Neural crest cell (in vitro differentiated cells): ENCODE measurements around the gene USP49. TPM values are rescaled to one million over a fixed set of nuclear protein-coding genes. Genes with fewer than 3 reads are reported as not detected.

Experiments used
- DNase-seq: peaks from one replicate; pipeline ENCODE4 v3.0.0; 2021; ENCODE audit warnings: low read depth, mixed read lengths, low spot score
- H3K27ac Mint-ChIP-seq: one replicate; pipeline ENCODE4 v1.8.0; 2021; ENCODE audit warnings: mild to moderate bottlenecking, mixed read lengths; ENCODE audit not compliant: unreplicated experiment
- H3K27me3 Mint-ChIP-seq: 2 replicates; pipeline ENCODE4 v1.8.0; 2021; ENCODE audit warnings: low read depth, mild to moderate bottlenecking, mixed read lengths
- H3K36me3 Mint-ChIP-seq: 2 replicates; pipeline ENCODE4 v1.8.0; 2021; ENCODE audit warnings: low read depth, mild to moderate bottlenecking, mixed read lengths
- H3K4me1 Mint-ChIP-seq: 2 replicates; pipeline ENCODE4 v1.8.0; 2021; ENCODE audit warnings: mixed read lengths
- H3K4me3 Mint-ChIP-seq: one replicate; pipeline ENCODE4 v1.8.0; 2021; ENCODE audit warnings: mild to moderate bottlenecking, mixed read lengths
- H3K9me3 Mint-ChIP-seq: 2 replicates; pipeline ENCODE4 v1.8.0; 2021; ENCODE audit warnings: mixed read lengths
- total RNA-seq: library from RNA; stranded (reverse); gene quantifications from 2 replicates; pipeline ENCODE4 v1.2.1, GENCODE V29; 2021
- TF ChIP-seq, protein P1 (sequence below): fragments of 200-600 bp; sonication (generic); conservative IDR thresholded peaks from 2 replicates; pipeline ENCODE4 v1.5.0; 2021; ENCODE audit warnings: antibody characterized with exemption, mild to moderate bottlenecking

Gene USP49
- total RNA-seq, 1 donor from 2014 or later = 25.1 TPM

- Mint-ChIP-seq H3K4me1 (peaks cover 31% of the 10 kb centered on the region), H3K9me3 (no peaks in the 10 kb centered on the region), H3K4me3 (peak overlapping the region; percentile 81), H3K27ac (no peak overlapping the region), H3K27me3 (peaks cover 13% of the 10 kb centered on the region), H3K36me3 (peaks cover 6% of the 10 kb centered on the region)
- TF ChIP-seq, protein P1, sequence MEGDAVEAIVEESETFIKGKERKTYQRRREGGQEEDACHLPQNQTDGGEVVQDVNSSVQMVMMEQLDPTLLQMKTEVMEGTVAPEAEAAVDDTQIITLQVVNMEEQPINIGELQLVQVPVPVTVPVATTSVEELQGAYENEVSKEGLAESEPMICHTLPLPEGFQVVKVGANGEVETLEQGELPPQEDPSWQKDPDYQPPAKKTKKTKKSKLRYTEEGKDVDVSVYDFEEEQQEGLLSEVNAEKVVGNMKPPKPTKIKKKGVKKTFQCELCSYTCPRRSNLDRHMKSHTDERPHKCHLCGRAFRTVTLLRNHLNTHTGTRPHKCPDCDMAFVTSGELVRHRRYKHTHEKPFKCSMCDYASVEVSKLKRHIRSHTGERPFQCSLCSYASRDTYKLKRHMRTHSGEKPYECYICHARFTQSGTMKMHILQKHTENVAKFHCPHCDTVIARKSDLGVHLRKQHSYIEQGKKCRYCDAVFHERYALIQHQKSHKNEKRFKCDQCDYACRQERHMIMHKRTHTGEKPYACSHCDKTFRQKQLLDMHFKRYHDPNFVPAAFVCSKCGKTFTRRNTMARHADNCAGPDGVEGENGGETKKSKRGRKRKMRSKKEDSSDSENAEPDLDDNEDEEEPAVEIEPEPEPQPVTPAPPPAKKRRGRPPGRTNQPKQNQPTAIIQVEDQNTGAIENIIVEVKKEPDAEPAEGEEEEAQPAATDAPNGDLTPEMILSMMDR = no peak
- DNase-seq = no peak
These were observed 110.5 kb downstream of the USP49 start for GRCh38 chr6:41784581-41785171.

- Mint-ChIP-seq H3K27me3 (peaks cover 13% of the 10 kb centered on the region), H3K27ac (no peak overlapping the region)
These were observed 111.9 kb downstream of the USP49 start for GRCh38 chr6:41783106-41783780.

GRCh38 chr6:41781366-41781730, 113.8 kb downstream of the USP49 start:
- H3K27me3 Mint-ChIP-seq = peaks cover 6% of the 10 kb centered on the region
- H3K27ac Mint-ChIP-seq = peak overlapping the region; percentile 8
- H3K9me3 Mint-ChIP-seq = no peaks in the 10 kb centered on the region
- no peaks in the 10 kb centered on the region for H3K36me3 Mint-ChIP-seq
- DNase-seq = no peak
- H3K4me1 Mint-ChIP-seq = peaks cover 23% of the 10 kb centered on the region
- TF ChIP-seq, protein P1 = no peak
- peak overlapping the region; percentile 85 for H3K4me3 Mint-ChIP-seq

More at GRCh38 chr6:41783106-41783780, 111.9 kb downstream of the USP49 start:
- Mint-ChIP-seq H3K36me3 (peaks cover 3% of the 10 kb centered on the region), H3K9me3 (no peaks in the 10 kb centered on the region), H3K4me3 (peak overlapping the region; percentile 81), H3K4me1 (peaks cover 33% of the 10 kb centered on the region)
- no peak for DNase-seq
- TF ChIP-seq, protein P1 = no peak

DNA sequence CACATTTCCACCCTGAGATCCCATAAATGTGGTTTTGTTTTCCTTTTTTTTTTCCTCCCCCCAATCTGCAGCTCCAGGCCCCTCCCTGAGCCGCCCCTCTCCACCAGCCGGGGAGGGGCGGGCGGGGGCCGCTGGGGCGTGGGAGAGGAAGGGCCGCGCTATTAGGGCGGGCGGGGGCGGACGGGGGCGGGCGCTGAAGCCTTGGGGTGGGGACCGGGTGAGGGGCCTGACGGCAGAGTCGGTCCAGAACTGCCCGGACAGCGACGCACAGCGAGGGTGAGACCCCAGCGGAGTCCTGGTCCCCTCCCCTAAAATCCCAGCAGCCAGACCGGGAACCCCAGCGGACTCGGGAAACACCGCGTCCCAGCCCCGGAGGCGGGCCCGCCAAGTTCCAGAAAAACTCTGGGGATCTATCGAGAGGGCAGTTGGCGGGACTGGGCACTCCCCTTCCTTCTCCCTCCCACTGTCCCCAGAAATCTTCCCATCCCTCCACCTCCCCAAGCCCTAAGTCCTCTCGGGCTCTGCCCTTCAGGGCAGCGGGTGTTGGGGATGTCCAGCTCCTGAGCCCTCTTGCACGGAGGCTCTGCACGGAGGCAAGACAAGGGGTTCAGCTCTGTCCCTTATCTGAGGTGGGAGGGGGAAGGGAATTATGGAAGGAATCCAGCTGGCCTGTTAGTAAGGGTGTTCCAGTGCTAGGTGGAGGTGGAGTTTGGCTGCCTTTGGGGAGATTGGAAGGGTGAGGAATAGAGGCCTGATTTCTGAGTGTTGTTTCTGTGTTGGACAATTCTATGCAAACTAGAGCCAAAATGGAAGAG, 114.4 kb downstream of the USP49 start, which contains the start of gene PRICKLE4:
PRICKLE4 (plus strand) TSS at position 232 of the 815 bp plus-strand sequence. CDS start 2,692 bp downstream, outside the sequence.
- TF ChIP-seq, protein P1 = no peak
- H3K27ac Mint-ChIP-seq = peak within 1 kb of the TSS; percentile 12
- peak within 1 kb of the TSS; percentile 94 for H3K4me3 Mint-ChIP-seq
- no peaks in the 10 kb centered on the region for H3K9me3 Mint-ChIP-seq
- H3K36me3 Mint-ChIP-seq = no peaks in the 10 kb centered on the region
- peaks cover 19% of the 10 kb centered on the region for H3K4me1 Mint-ChIP-seq
- H3K27me3 Mint-ChIP-seq = peaks cover 6% of the 10 kb centered on the region
- no peak for DNase-seq

GRCh38 chr6:41779788-41780550, 115.2 kb downstream of the USP49 start, which contains the start of gene FRS3:
FRS3 (minus strand) TSS chr6:41779900; CDS start chr6:41776987, 2,913 bp downstream.
- H3K4me1 Mint-ChIP-seq = peaks cover 17% of the 10 kb centered on the region
- H3K27me3 Mint-ChIP-seq = peaks cover 6% of the 10 kb centered on the region
- H3K9me3 Mint-ChIP-seq = no peaks in the 10 kb centered on the region
- TF ChIP-seq, protein P1 = peak; percentile 92
- no peaks in the 10 kb centered on the region for H3K36me3 Mint-ChIP-seq
- H3K27ac Mint-ChIP-seq = peak within 1 kb of the TSS; percentile 79
- peak within 1 kb of the TSS; percentile 94 for H3K4me3 Mint-ChIP-seq
- peak; percentile 100 for DNase-seq
